NCI-H69 (cell line): ENCODE measurements around the gene KATNB1.
"Not testable (repeated sequence)": the region's sequence is repeated elsewhere in the genome, so short reads cannot be mapped to it uniquely, and the experiment has no call there.

Experiments
- DNase-seq: peaks from one replicate; lab custom pipeline; 2025; lab: John Stamatoyannopoulos, UW

The KATNB1 gene

GRCh38 chr16:57725554-57725953 lies 10.0 kb upstream of the KATNB1 start:
- DNase-seq: peak; percentile 28

- no peak for DNase-seq
Observed at GRCh38 chr16:57725976-57726375, 9.6 kb upstream of the KATNB1 start.

- DNase-seq: no peak
Observed at GRCh38 chr16:57726433-57726947, 9.1 kb upstream of the KATNB1 start.

GRCh38 chr16:57727610-57728009 lies 8.0 kb upstream of the KATNB1 start:
- no peak for DNase-seq

- no peak for DNase-seq
Observed at GRCh38 chr16:57728336-57729181, 7.0 kb upstream of the KATNB1 start.

GRCh38 chr16:57729182-57729484 lies 6.4 kb upstream of the KATNB1 start:
- no peak for DNase-seq

GRCh38 chr16:57729852-57730251 lies 5.7 kb upstream of the KATNB1 start:
- not testable (repeated sequence) for DNase-seq

- no peak for DNase-seq
Observed at GRCh38 chr16:57730771-57731730, 4.5 kb upstream of the KATNB1 start.

- no peak for DNase-seq
Observed at GRCh38 chr16:57732037-57732436, 3.5 kb upstream of the KATNB1 start.

GRCh38 chr16:57732714-57733113 lies 2.9 kb upstream of the KATNB1 start:
- no peak for DNase-seq

- no peak for DNase-seq
Observed at GRCh38 chr16:57734308-57734924, 1.2 kb upstream of the KATNB1 start.

- peak; percentile 99 for DNase-seq
Observed at GRCh38 chr16:57734925-57735754, 430 bp upstream of the KATNB1 start.

- DNase-seq: peak; percentile 59
Observed at GRCh38 chr16:57736419-57737351, 1.1 kb downstream of the KATNB1 start.

- no peak for DNase-seq
Observed at GRCh38 chr16:57738844-57739243, 3.3 kb downstream of the KATNB1 start.

- DNase-seq: no peak
Observed at GRCh38 chr16:57739756-57740422, 4.3 kb downstream of the KATNB1 start.

GRCh38 chr16:57740423-57741071 lies 5.0 kb downstream of the KATNB1 start:
- DNase-seq: no peak

GRCh38 chr16:57741660-57742191 lies 6.2 kb downstream of the KATNB1 start:
- no peak for DNase-seq

- DNase-seq: peak; percentile 81
Observed at GRCh38 chr16:57742543-57742942, 7.0 kb downstream of the KATNB1 start.

GRCh38 chr16:57743458-57743857 lies 7.9 kb downstream of the KATNB1 start:
- DNase-seq: no peak
